Kidney (tissue), 14 donors: ENCODE measurements around the gene BCKDHB. TPM values are rescaled to one million over a fixed set of nuclear protein-coding genes. Genes with fewer than 3 reads are reported as not detected.
"Not testable (repeated sequence)": the region's sequence is repeated elsewhere in the genome, so short reads cannot be mapped to it uniquely, and the experiment has no call there.

ENCODE experiments used
- DNase-seq, 5 donors: peaks; one replicate each; pipeline ENCODE4 v3.0.0-alpha.2; 2013 to 2020
- FAIRE-seq: peaks from 2 replicates; lab custom pipeline; 2012; peaks lifted over from hg19 to GRCh38; lab: Jason Lieb, UNC
- H3K27ac ChIP-seq, 2 donors: one replicate each; pipeline ENCODE4 v1.7.0; 2013; ENCODE audit warnings: low read depth in 2 of 2, low read length in 2 of 2, inconsistent platforms in 1 of 2
- H3K27me3 ChIP-seq: one replicate; pipeline ENCODE4 v1.7.1; 2013; ENCODE audit warnings: low read length, inconsistent platforms; ENCODE audit not compliant: control insufficient read depth, insufficient read depth
- H3K36me3 ChIP-seq, 3 donors: one replicate each; pipeline versions ENCODE4 v1.7.0 to v1.7.1; 2013; ENCODE audit warnings: low read length in 3 of 3, control low read depth in 1 of 3, inconsistent platforms in 1 of 3; ENCODE audit not compliant: insufficient read depth in 3 of 3, control insufficient read depth in 2 of 3
- H3K4me1 ChIP-seq, 3 donors: one replicate each; pipeline versions ENCODE4 v1.7.0 to v1.7.1; 2013; ENCODE audit warnings: low read length in 3 of 3, inconsistent platforms in 1 of 3, low read depth in 1 of 3; ENCODE audit not compliant: control insufficient read depth in 2 of 3, insufficient read depth in 2 of 3
- H3K4me3 ChIP-seq, 3 donors: one replicate each; pipeline versions ENCODE4 v1.7.0 to v1.8.1; 2013; ENCODE audit warnings: low read length in 3 of 3, control low read depth in 1 of 3, inconsistent platforms in 1 of 3
- H3K9ac ChIP-seq, 3 donors: one replicate each; pipeline versions ENCODE4 v1.7.0 to v1.7.1; 2013; ENCODE audit warnings: low read length in 3 of 3, control low read depth in 1 of 3, inconsistent platforms in 1 of 3
- H3K9me3 ChIP-seq, 3 donors: one replicate each; pipeline versions ENCODE4 v1.7.0 to v1.7.1; 2013; ENCODE audit warnings: low read length in 3 of 3, control low read depth in 1 of 3, inconsistent platforms in 1 of 3; ENCODE audit not compliant: control insufficient read depth in 2 of 3, insufficient read depth in 1 of 3
- CTCF ChIP-seq: IDR thresholded peaks from 3 replicates; pipeline ENCODE4 v1.5.1; 2012; ENCODE audit warnings: mild to moderate bottlenecking, moderate library complexity, borderline replicate concordance; ENCODE audit not compliant: insufficient read depth; ENCODE audit errors: extremely low read depth
- intact Hi-C: fragments of 100-400 bp; cut with DNase I; formaldehyde crosslinking; loops from one replicate; pipeline ENCODE4 v1.11.1; 2022
- polyA plus RNA-seq: library from polyadenylated mRNA; stranded (reverse); fragments of 350-450 nt; fragmentation: Illumina TruSeq; extraction: RNeasy Lipid Tissue Mini Kit (QIAGEN cat#74804); gene quantifications from one replicate; pipeline ENCODE4 v1.2.3, GENCODE V29; 2014; ENCODE audit warnings: low read depth, low replicate concordance; ENCODE audit not compliant: insufficient read depth
- total RNA-seq: library from RNA; stranded (reverse); fragmentation: NEBNext Ultra II Directional; extraction: Animal tissue kit (Norgen Biotek cat#: 25700); gene quantifications from one replicate; pipeline ENCODE4 v1.2.1, GENCODE V29; 2021
- donor health status: control.
- donor health status: control.
- donor health status: control.
- donor health status: control.
- donor health status: control.
- donor health status: DM: yes; HTN: yes; CAD: no.
- donor health status: Normal renal cell carcinoma (clear cell type).

The BCKDHB gene
- total and polyA plus RNA-seq, 2 donors from 2014 or later, result 21.0 to 22.8 TPM

- no peaks in the 10 kb centered on the region for H3K36me3 ChIP-seq
- no peak for FAIRE-seq
- H3K27ac ChIP-seq, result no peak overlapping the region
- DNase-seq, result no peak
- intact Hi-C loops, result no loop called here
- no peak for TF ChIP-seq CTCF
- no peaks in the 10 kb centered on the region for H3K27me3 ChIP-seq
- no peak overlapping the region for H3K9ac ChIP-seq
- H3K4me1 ChIP-seq, result peaks cover 0 to 14% (median 4%) of the 10 kb centered on the region in 3 donors
- H3K9me3 ChIP-seq, result no peaks in the 10 kb centered on the region
- no peak overlapping the region for H3K4me3 ChIP-seq
These were observed 2.0 kb upstream of the BCKDHB start for GRCh38 chr6:80104520-80104919.

- no peaks in the 10 kb centered on the region for H3K9me3 ChIP-seq
- FAIRE-seq, result no peak
- H3K36me3 ChIP-seq, result no peaks in the 10 kb centered on the region
- peak overlapping the region; percentile 73 to 87 (median 85) for H3K4me3 ChIP-seq
- TF ChIP-seq CTCF, result no peak
- H3K27ac ChIP-seq, result peak overlapping the region; percentile 59 to 71
- H3K9ac ChIP-seq, result peak overlapping the region in 1 of 3 donors; percentile 67
- DNase-seq, result no peak
- no peaks in the 10 kb centered on the region for H3K27me3 ChIP-seq
- intact Hi-C loops, result no loop called here
- H3K4me1 ChIP-seq, result peaks cover 0 to 14% (median 4%) of the 10 kb centered on the region in 3 donors
These were observed 476 bp upstream of the BCKDHB start for GRCh38 chr6:80105972-80106417.

GRCh38 chr6:80122576-80122975, 16.1 kb downstream of the BCKDHB start:
- H3K4me1 ChIP-seq, DNase-seq, H3K27ac ChIP-seq, H3K4me3 ChIP-seq, H3K9ac ChIP-seq, H3K9me3 ChIP-seq, H3K36me3 ChIP-seq, intact Hi-C loops, FAIRE-seq, H3K27me3 ChIP-seq: not testable (repeated sequence)

- intact Hi-C loops, result no loop called here
- DNase-seq, result peak in 1 of 5 donors; percentile 9
- TF ChIP-seq CTCF, result no peak
- Histone ChIP-seq H3K27me3 (no peaks in the 10 kb centered on the region), H3K4me3 (no peak overlapping the region), H3K27ac (no peak overlapping the region), H3K36me3 (peaks cover 0 to 4% (median 0%) of the 10 kb centered on the region in 3 donors), H3K9me3 (no peaks in the 10 kb centered on the region), H3K4me1 (peaks cover 0 to 3% (median 0%) of the 10 kb centered on the region in 3 donors), H3K9ac (no peak overlapping the region)
- no peak for FAIRE-seq
These were observed 20.3 kb downstream of the BCKDHB start for GRCh38 chr6:80126657-80127345.
